Stimulated activated CD4-positive, alpha-beta T cell treated with anti-CD3 and anti-CD28 coated beads, Interleukin-4, amount 100 ng/mL, for 24 hours (primary cell): Measurements from ENCODE around the gene GPAT2.
"Not testable (repeated sequence)": the region's sequence is repeated elsewhere in the genome, so short reads cannot be mapped to it uniquely, and the experiment has no call there.

ENCODE experiments used
- DNase-seq: peaks from one replicate; pipeline ENCODE4 v3.0.0-alpha.2; 2020

The GPAT2 gene

GRCh38 chr2:96034792-96035191 is at the start of gene GPAT2:
Gene GPAT2, minus strand, starts transcription at chr2:96034916. Its CDS starts 2,557 bp downstream, at chr2:96032359.
- not testable (repeated sequence) for DNase-seq

GRCh38 chr2:96083989-96084857 is 49.5 kb upstream of the GPAT2 start:
- no peak for DNase-seq

- DNase-seq = no peak
Observed at GRCh38 chr2:96083064-96083939, 48.6 kb upstream of the GPAT2 start.

GRCh38 chr2:96082211-96083063 is 47.7 kb upstream of the GPAT2 start:
- DNase-seq = no peak

- DNase-seq = no peak
Observed at GRCh38 chr2:96081042-96081441, 46.3 kb upstream of the GPAT2 start.

- DNase-seq = no peak
Observed at GRCh38 chr2:96075199-96075771, 40.6 kb upstream of the GPAT2 start.

GRCh38 chr2:96074156-96074555 is 39.4 kb upstream of the GPAT2 start:
- no peak for DNase-seq

- DNase-seq = no peak
Observed at GRCh38 chr2:96073170-96073775, 38.6 kb upstream of the GPAT2 start.

GRCh38 chr2:96072746-96073145 is 38.0 kb upstream of the GPAT2 start:
- no peak for DNase-seq

- not testable (repeated sequence) for DNase-seq
Observed at GRCh38 chr2:96071977-96072491, 37.3 kb upstream of the GPAT2 start.

GRCh38 chr2:96071087-96071976 is 36.6 kb upstream of the GPAT2 start:
- DNase-seq = not testable (repeated sequence)

GRCh38 chr2:96070351-96070750 is 35.6 kb upstream of the GPAT2 start:
- not testable (repeated sequence) for DNase-seq

- DNase-seq = not testable (repeated sequence)
Observed at GRCh38 chr2:96069878-96070277, 35.2 kb upstream of the GPAT2 start.

GRCh38 chr2:96067902-96068581 is 33.3 kb upstream of the GPAT2 start:
- not testable (repeated sequence) for DNase-seq

GRCh38 chr2:96067098-96067660 is 32.5 kb upstream of the GPAT2 start:
- not testable (repeated sequence) for DNase-seq

GRCh38 chr2:96066511-96066910 is 31.8 kb upstream of the GPAT2 start:
- not testable (repeated sequence) for DNase-seq

GRCh38 chr2:96065954-96066353 is 31.2 kb upstream of the GPAT2 start:
- not testable (repeated sequence) for DNase-seq

GRCh38 chr2:96065381-96065930 is 30.7 kb upstream of the GPAT2 start:
- DNase-seq = no peak

- not testable (repeated sequence) for DNase-seq
Observed at GRCh38 chr2:96064760-96065159, 30.0 kb upstream of the GPAT2 start.
